H1 (cell line): ENCODE results near the gene DCUN1D4. TPM values are rescaled to one million over a fixed set of nuclear protein-coding genes. Genes with fewer than 3 reads are reported as not detected.

Experiments
- CTCF ChIA-PET: fragments of 300-600 bp; sonication (Branson Sonifier 250); formaldehyde crosslinking; loops from one replicate; lab custom pipeline; 2021; ENCODE audit not compliant: partially characterized antibody; lab: Charles Lee
- POLR2A ChIA-PET: fragments of 300-600 bp; sonication (Branson Sonifier 250); formaldehyde crosslinking; loops from one replicate; lab custom pipeline; 2021; ENCODE audit warnings: inconsistent platforms; ENCODE audit not compliant: partially characterized antibody; lab: Charles Lee
- DNase-seq, 2 experiments: peaks; one replicate each; pipeline versions ENCODE4 v3.0.0 to v3.0.0-alpha.2; 2010 to 2022; ENCODE audit warnings: low spot score in 2 of 2, low read depth in 1 of 2, mixed read lengths in 1 of 2
- FAIRE-seq: peaks from 2 replicates; lab custom pipeline; 2011; peaks lifted over from hg19 to GRCh38; lab: Jason Lieb, UNC
- H2AFZ ChIP-seq: 2 replicates; pipeline ENCODE4 v1.8.1; 2012; ENCODE audit warnings: low read length, inconsistent platforms
- H2AK5ac ChIP-seq: 2 replicates; pipeline ENCODE4 v1.6.1; 2013; ENCODE audit warnings: low read depth, low read length
- H2BK120ac ChIP-seq: replicated peaks from 2 replicates; pipeline ENCODE3; 2013; ENCODE audit warnings: low read depth, low read length, inconsistent platforms
- H2BK12ac ChIP-seq: 2 replicates; pipeline ENCODE4 v1.6.1; 2013; ENCODE audit warnings: low read depth, low read length
- H2BK15ac ChIP-seq: 2 replicates; pipeline ENCODE4 v1.6.1; 2013; ENCODE audit warnings: low read length
- H2BK20ac ChIP-seq: 2 replicates; pipeline ENCODE4 v1.6.1; 2013; ENCODE audit warnings: low read length
- H2BK5ac ChIP-seq: 2 replicates; pipeline ENCODE4 v1.6.1; 2013; ENCODE audit warnings: low read depth, low read length
- H3K14ac ChIP-seq: 2 replicates; pipeline ENCODE4 v1.6.1; 2013; ENCODE audit warnings: inconsistent platforms; ENCODE audit not compliant: insufficient read length
- H3K18ac ChIP-seq: 2 replicates; pipeline ENCODE4 v1.6.1; 2013; ENCODE audit warnings: low read length; ENCODE audit errors: extremely low read depth
- H3K23ac ChIP-seq: 2 replicates; pipeline ENCODE4 v1.6.1; 2013; ENCODE audit warnings: inconsistent platforms; ENCODE audit not compliant: insufficient read length
- H3K23me2 ChIP-seq: 2 replicates; pipeline ENCODE4 v1.6.1; 2013; ENCODE audit warnings: low read depth, low read length
- H3K27ac ChIP-seq: 2 replicates; pipeline ENCODE4 v1.6.1; 2011; ENCODE audit warnings: low read depth, low read length, inconsistent platforms
- H3K27me3 ChIP-seq, 4 experiments: replicated peaks in 1 of 4; 1 replicate in 1 of 4; 2 replicates in 3 of 4; pipeline versions ENCODE4 v1.6.1 to v1.8.1; 2011 to 2013; ENCODE audit warnings: low read length in 3 of 4, mild to moderate bottlenecking in 3 of 4, inconsistent platforms in 2 of 4, mixed read lengths in 2 of 4, moderate library complexity in 1 of 4; ENCODE audit not compliant: control insufficient read depth in 3 of 4, insufficient read depth in 3 of 4; ENCODE audit errors: extremely low read depth in 1 of 4
- H3K36me3 ChIP-seq, 4 experiments: 2 replicates each; pipeline versions ENCODE4 v1.6.1 to v1.8.1; 2011 to 2013; ENCODE audit warnings: mild to moderate bottlenecking in 4 of 4, low read length in 3 of 4, moderate library complexity in 2 of 4, control low read depth in 1 of 4, inconsistent platforms in 1 of 4; ENCODE audit not compliant: insufficient read depth in 4 of 4, control insufficient read depth in 2 of 4
- H3K4ac ChIP-seq: replicated peaks from 2 replicates; pipeline ENCODE3; 2013; ENCODE audit warnings: low read length, low read depth, mixed read lengths, inconsistent platforms; ENCODE audit not compliant: insufficient read length
- H3K4me1 ChIP-seq, 4 experiments: replicated peaks in 1 of 4; 1 replicate in 1 of 4; 2 replicates in 3 of 4; pipeline versions ENCODE4 v1.6.1 to v1.8.1; 2011 to 2013; ENCODE audit warnings: low read length in 3 of 4, inconsistent platforms in 2 of 4, mixed read lengths in 1 of 4; ENCODE audit not compliant: insufficient read depth in 4 of 4, control insufficient read depth in 3 of 4
- H3K4me2 ChIP-seq, 2 experiments: 2 replicates each; pipeline versions ENCODE4 v1.6.1 to v1.8.1; 2011 to 2013; ENCODE audit warnings: low read depth in 2 of 2, low read length in 2 of 2, control low read depth in 1 of 2, inconsistent platforms in 1 of 2, mild to moderate bottlenecking in 1 of 2; ENCODE audit not compliant: insufficient read depth in 1 of 2
- H3K4me3 ChIP-seq, 4 experiments: fragments of 200-600, 300-600 bp in 1 of 4; sonication (generic), shearing (Covaris generic), sonication (Bioruptor Twin) in 1 of 4; 2 replicates each; pipeline versions ENCODE4 v1.5.1 to v1.8.1; 2011 to 2016; ENCODE audit warnings: low read length in 4 of 4, low read depth in 3 of 4, control low read depth in 2 of 4, inconsistent platforms in 2 of 4, mild to moderate bottlenecking in 2 of 4, mixed read lengths in 1 of 4, moderate library complexity in 1 of 4; ENCODE audit not compliant: insufficient read depth in 2 of 4; ENCODE audit errors: extremely low read depth in 1 of 4
- H3K56ac ChIP-seq: replicated peaks from 2 replicates; pipeline ENCODE3; 2013; ENCODE audit warnings: low read depth, mild to moderate bottlenecking, mixed read lengths, low read length, inconsistent platforms; ENCODE audit not compliant: insufficient read length
- H3K79me1 ChIP-seq: 2 replicates; pipeline ENCODE4 v1.6.1; 2013; ENCODE audit warnings: low read depth, low read length, control low read depth
- H3K79me2 ChIP-seq, 2 experiments: 2 replicates each; pipeline versions ENCODE4 v1.6.1 to v1.8.1; 2012 to 2013; ENCODE audit warnings: low read length in 2 of 2, mild to moderate bottlenecking in 2 of 2, inconsistent platforms in 1 of 2; ENCODE audit not compliant: insufficient read depth in 2 of 2, control insufficient read depth in 1 of 2
- H3K9ac ChIP-seq, 4 experiments: replicated peaks in 1 of 4; 1 replicate in 1 of 4; 2 replicates in 3 of 4; pipeline versions ENCODE4 v1.6.1 to v1.8.1; 2011 to 2013; ENCODE audit warnings: low read depth in 3 of 4, low read length in 3 of 4, control low read depth in 2 of 4, mild to moderate bottlenecking in 2 of 4, moderate library complexity in 2 of 4, inconsistent platforms in 1 of 4; ENCODE audit errors: extremely low read depth in 1 of 4
- H3K9me3 ChIP-seq, 2 experiments: 2 replicates each; pipeline versions ENCODE4 v1.6.1 to v1.8.1; 2012 to 2013; ENCODE audit warnings: mild to moderate bottlenecking in 2 of 2, moderate library complexity in 2 of 2, control low read depth in 1 of 2, inconsistent platforms in 1 of 2, low read depth in 1 of 2, low read length in 1 of 2, mixed read lengths in 1 of 2; ENCODE audit not compliant: insufficient read depth in 2 of 2
- H4K20me1 ChIP-seq, 2 experiments: replicated peaks in 1 of 2; 2 replicates each; pipeline versions ENCODE3 to v1.8.1; 2011 to 2013; ENCODE audit warnings: inconsistent platforms in 2 of 2, low read length in 2 of 2, mild to moderate bottlenecking in 1 of 2; ENCODE audit not compliant: insufficient read depth in 2 of 2, control insufficient read depth in 1 of 2
- H4K5ac ChIP-seq: 2 replicates; pipeline ENCODE4 v1.6.1; 2013; ENCODE audit warnings: low read length, low read depth, mixed read lengths, inconsistent platforms; ENCODE audit not compliant: insufficient read length
- H4K8ac ChIP-seq: 2 replicates; pipeline ENCODE4 v1.8.0; 2013; ENCODE audit warnings: mild to moderate bottlenecking, moderate library complexity, low read length, inconsistent platforms; ENCODE audit not compliant: insufficient read depth; ENCODE audit errors: extremely low read depth
- H4K91ac ChIP-seq: replicated peaks from 2 replicates; pipeline ENCODE3; 2013; ENCODE audit warnings: low read length, mixed read lengths, inconsistent platforms; ENCODE audit not compliant: insufficient read length
- BACH1 ChIP-seq: IDR thresholded peaks from 2 replicates; pipeline ENCODE4 v1.6.1; 2012; ENCODE audit warnings: low read length, improper control_type of control experiment
- NANOG ChIP-seq: IDR thresholded peaks from 2 replicates; pipeline ENCODE4 v1.6.1; 2011; ENCODE audit warnings: low read length, low read depth, mild to moderate bottlenecking, inconsistent platforms; ENCODE audit not compliant: insufficient read depth, poor library complexity, severe bottlenecking
- POLR2AphosphoS5 ChIP-seq: IDR thresholded peaks from 2 replicates; pipeline ENCODE4 v1.6.1; 2011; ENCODE audit warnings: low read depth, low read length
- RAD21 ChIP-seq, 2 experiments: IDR thresholded peaks in 1 of 2; conservative IDR thresholded peaks in 1 of 2; 2 replicates each; pipeline ENCODE4 v1.6.1; 2011; ENCODE audit warnings: low read depth in 2 of 2, low read length in 2 of 2, improper control_type of control experiment in 1 of 2, inconsistent platforms in 1 of 2, mild to moderate bottlenecking in 1 of 2, moderate library complexity in 1 of 2
- SAP30 ChIP-seq: fragments of 300-600 bp; sonication (generic); IDR thresholded peaks from 2 replicates; pipeline ENCODE4 v1.7.1; 2012; ENCODE audit warnings: low read length, moderate library complexity, mild to moderate bottlenecking, inconsistent platforms; ENCODE audit not compliant: insufficient read depth, insufficient replicate concordance
- SIRT6 ChIP-seq: IDR thresholded peaks from one replicate; pipeline ENCODE4 v1.7.1; 2012; ENCODE audit warnings: low read length, inconsistent platforms
- SP1 ChIP-seq: IDR thresholded peaks from 2 replicates; pipeline ENCODE4 v1.6.1; 2011; ENCODE audit warnings: low read depth, low read length
- TAF1 ChIP-seq: IDR thresholded peaks from 2 replicates; pipeline ENCODE4 v1.6.1; 2011; ENCODE audit warnings: mild to moderate bottlenecking, low read depth, low read length
- TEAD4 ChIP-seq: IDR thresholded peaks from 2 replicates; pipeline ENCODE4 v1.6.1; 2012; ENCODE audit warnings: low read depth, low read length, inconsistent platforms, mixed read lengths
- WGBS, 2 experiments: shearing (Covaris generic) in 1 of 2; methylation state at CpG; one replicate each; pipeline versions ENCODE4 v1.1.6 to v1.1.7; 2013 to 2015; ENCODE audit warnings: low lambda C conversion rate in 2 of 2, mixed read lengths in 2 of 2, inconsistent platforms in 1 of 2, low coverage in 1 of 2, missing lambda C conversion rate in 1 of 2; ENCODE audit not compliant: insufficient replicate concordance in 2 of 2, insufficient coverage in 1 of 2, insufficient read length in 1 of 2; ENCODE audit errors: extremely low coverage in 1 of 2, missing lambda C conversion rate in 1 of 2; 5-methylcytosine and 5-hydroxymethylcytosine counted together
- polyA plus RNA-seq, 7 experiments: library from polyadenylated mRNA; depleted of rRNA in 3 of 7; stranded (reverse) in 5 of 7; unstranded in 2 of 7; fragments of >200 nt in 5 of 7; fragments of 200-250 nt in 2 of 7; gene quantifications; 1 replicate in 5 of 7; 2 replicates in 1 of 7; 4 replicates in 1 of 7; pipeline versions ENCODE4 v1.2.1 to v1.2.3, GENCODE V29; 2011 to 2013; ENCODE audit warnings: missing spikeins in 2 of 7, mixed read lengths in 2 of 7
- total RNA-seq: library from RNA; stranded (reverse); fragmentation: NEBNext Ultra II Directional; extraction: Animal tissue kit (Norgen Biotek cat#: 25700); gene quantifications from 2 replicates; pipeline ENCODE4 v1.2.1, GENCODE V29; 2021
- TF ChIP-seq, protein P1 (sequence below): IDR thresholded peaks from 2 replicates; pipeline ENCODE4 v1.6.1; 2012; ENCODE audit warnings: inconsistent platforms
- TF ChIP-seq, protein P2 (sequence below), 3 experiments: IDR thresholded peaks; 1 replicate in 2 of 3; 2 replicates in 1 of 3; pipeline versions ENCODE4 v1.5.1 to v1.6.1; 2011; ENCODE audit warnings: low read length in 3 of 3, mild to moderate bottlenecking in 3 of 3, inconsistent platforms in 2 of 3, low read depth in 1 of 3, moderate library complexity in 1 of 3; ENCODE audit not compliant: insufficient read depth in 1 of 3; ENCODE audit errors: control extremely low read depth in 1 of 3

Gene DCUN1D4
- total and polyA plus RNA-seq, 2 of the 8 experiments (the other 6 are each of a cell fraction or from before 2014, with no cell fraction given) = 22.9 to 55.9 TPM

- Histone ChIP-seq H3K36me3 (peaks cover 7 to 30% (median 17%) of the 10 kb centered on the region in 4 experiments; a peak in 6 of 8 replicates), H3K79me2 (no peaks in the 10 kb centered on the region), H3K4me2 (no peak overlapping the region), H3K79me1 (no peaks in the 10 kb centered on the region), H4K20me1 (no peaks in the 10 kb centered on the region), H3K18ac (no peak overlapping the region), H4K8ac (no peak overlapping the region), H2BK20ac (no peak overlapping the region), H3K4ac (no peak overlapping the region), H4K5ac (no peak overlapping the region), H2BK12ac (no peak overlapping the region), H3K14ac (no peak overlapping the region), H3K4me3 (no peak overlapping the region), H3K27me3 (no peaks in the 10 kb centered on the region), H2AK5ac (no peak overlapping the region), H3K27ac (no peak overlapping the region), H2BK15ac (no peak overlapping the region), H3K9me3 (no peaks in the 10 kb centered on the region), H3K23ac (no peak overlapping the region), H3K56ac (no peak overlapping the region), H4K91ac (no peak overlapping the region), H3K4me1 (no peaks in the 10 kb centered on the region), H3K9ac (no peak overlapping the region), H3K23me2 (no peaks in the 10 kb centered on the region), H2BK120ac (no peak overlapping the region), H2BK5ac (no peak overlapping the region), H2AFZ (no peak overlapping the region)
- POLR2A ChIA-PET = no interaction called here
- WGBS, 2 experiments = 85% methylated on average over 2 of the region's 2 CpGs; no CpG with 5 or more reads in 1 of the 2 experiments
- no peak for DNase-seq
- no peak for FAIRE-seq
- CTCF ChIA-PET = interaction anchor here (0.9 kb wide), 1 partner anchor 18 kb away, joined by 5 read pairs; no protein-coding TSS in a partner anchor
- no peak for TF ChIP-seq TAF1
- no peak for TF ChIP-seq BACH1
- TF ChIP-seq SAP30 = no peak
- no peak for TF ChIP-seq RAD21 (IDR thresholded peaks at IDR 0.05 in 1 of 2, conservative IDR thresholded peaks at IDR 0.05 in 1 of 2; ENCODE audit: low read depth in 2 of 2, low read length in 2 of 2)
- no peak for TF ChIP-seq NANOG
- TF ChIP-seq SP1 = no peak
- no peak for TF ChIP-seq SIRT6
- TF ChIP-seq, protein P1, sequence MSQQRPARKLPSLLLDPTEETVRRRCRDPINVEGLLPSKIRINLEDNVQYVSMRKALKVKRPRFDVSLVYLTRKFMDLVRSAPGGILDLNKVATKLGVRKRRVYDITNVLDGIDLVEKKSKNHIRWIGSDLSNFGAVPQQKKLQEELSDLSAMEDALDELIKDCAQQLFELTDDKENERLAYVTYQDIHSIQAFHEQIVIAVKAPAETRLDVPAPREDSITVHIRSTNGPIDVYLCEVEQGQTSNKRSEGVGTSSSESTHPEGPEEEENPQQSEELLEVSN = no peak
- no peak for TF ChIP-seq POLR2AphosphoS5
- TF ChIP-seq TEAD4 = no peak
- TF ChIP-seq, protein P2, sequence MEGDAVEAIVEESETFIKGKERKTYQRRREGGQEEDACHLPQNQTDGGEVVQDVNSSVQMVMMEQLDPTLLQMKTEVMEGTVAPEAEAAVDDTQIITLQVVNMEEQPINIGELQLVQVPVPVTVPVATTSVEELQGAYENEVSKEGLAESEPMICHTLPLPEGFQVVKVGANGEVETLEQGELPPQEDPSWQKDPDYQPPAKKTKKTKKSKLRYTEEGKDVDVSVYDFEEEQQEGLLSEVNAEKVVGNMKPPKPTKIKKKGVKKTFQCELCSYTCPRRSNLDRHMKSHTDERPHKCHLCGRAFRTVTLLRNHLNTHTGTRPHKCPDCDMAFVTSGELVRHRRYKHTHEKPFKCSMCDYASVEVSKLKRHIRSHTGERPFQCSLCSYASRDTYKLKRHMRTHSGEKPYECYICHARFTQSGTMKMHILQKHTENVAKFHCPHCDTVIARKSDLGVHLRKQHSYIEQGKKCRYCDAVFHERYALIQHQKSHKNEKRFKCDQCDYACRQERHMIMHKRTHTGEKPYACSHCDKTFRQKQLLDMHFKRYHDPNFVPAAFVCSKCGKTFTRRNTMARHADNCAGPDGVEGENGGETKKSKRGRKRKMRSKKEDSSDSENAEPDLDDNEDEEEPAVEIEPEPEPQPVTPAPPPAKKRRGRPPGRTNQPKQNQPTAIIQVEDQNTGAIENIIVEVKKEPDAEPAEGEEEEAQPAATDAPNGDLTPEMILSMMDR (IDR thresholded peaks at IDR 0.05; ENCODE audit: control extremely low read depth in 1 of 3, insufficient read depth in 1 of 3, low read depth in 1 of 3, low read length in 3 of 3) = no peak
Observed at GRCh38 chr4:51878431-51878830, 35.5 kb downstream of the DCUN1D4 start.
